H1 (cell line): ENCODE results near the gene ADAM22. TPM values are rescaled to one million over a fixed set of nuclear protein-coding genes. Genes with fewer than 3 reads are reported as not detected.
A peak's percentile ranks its signal among the peaks of the same experiment; 100 is the strongest.

Experiments
- CBX5 ChIP-seq: fragments of 300-800, 300-1000 bp; sonication (generic); IDR thresholded peaks from 2 replicates; pipeline ENCODE4 v1.7.1; 2016; ENCODE audit warnings: antibody characterized with exemption, low read length, low read depth
- CTCF ChIP-seq, 3 experiments: IDR thresholded peaks; 1 replicate in 2 of 3; 2 replicates in 1 of 3; pipeline versions ENCODE4 v1.5.1 to v1.6.1; 2011; ENCODE audit warnings: low read length in 3 of 3, mild to moderate bottlenecking in 3 of 3, inconsistent platforms in 2 of 3, low read depth in 1 of 3, moderate library complexity in 1 of 3; ENCODE audit not compliant: insufficient read depth in 1 of 3; ENCODE audit errors: control extremely low read depth in 1 of 3
- PHF8 ChIP-seq: fragments of 200-600 bp; sonication (generic); conservative IDR thresholded peaks from 2 replicates; pipeline ENCODE4 v1.7.1; 2012; ENCODE audit warnings: low read depth, mild to moderate bottlenecking, inconsistent platforms, low read length, moderate library complexity
- RBBP5 ChIP-seq: IDR thresholded peaks from 2 replicates; pipeline ENCODE4 v1.7.1; 2012; ENCODE audit warnings: low read depth, mild to moderate bottlenecking, inconsistent platforms, low read length, moderate library complexity, borderline replicate concordance
- SIX5 ChIP-seq: IDR thresholded peaks from 2 replicates; pipeline ENCODE4 v1.6.1; 2011; ENCODE audit warnings: mild to moderate bottlenecking, low read depth, low read length
- YY1 ChIP-seq: IDR thresholded peaks from 2 replicates; pipeline ENCODE4 v1.6.1; 2011; ENCODE audit warnings: low read depth, mild to moderate bottlenecking, low read length
- ZNF274 ChIP-seq: IDR thresholded peaks from 2 replicates; pipeline ENCODE4 v1.7.0; 2012; ENCODE audit warnings: low read length, borderline replicate concordance; ENCODE audit errors: extremely low read depth
- polyA plus RNA-seq, 7 experiments: library from polyadenylated mRNA; depleted of rRNA in 3 of 7; stranded (reverse) in 5 of 7; unstranded in 2 of 7; fragments of >200 nt in 5 of 7; fragments of 200-250 nt in 2 of 7; gene quantifications; 1 replicate in 5 of 7; 2 replicates in 1 of 7; 4 replicates in 1 of 7; pipeline versions ENCODE4 v1.2.1 to v1.2.3, GENCODE V29; 2011 to 2013; ENCODE audit warnings: missing spikeins in 2 of 7, mixed read lengths in 2 of 7
- total RNA-seq: library from RNA; stranded (reverse); fragmentation: NEBNext Ultra II Directional; extraction: Animal tissue kit (Norgen Biotek cat#: 25700); gene quantifications from 2 replicates; pipeline ENCODE4 v1.2.1, GENCODE V29; 2021

Gene ADAM22
- total and polyA plus RNA-seq, 2 of the 8 experiments (the other 6 are each of a cell fraction or from before 2014, with no cell fraction given) = 4.6 to 21.4 TPM

- TF ChIP-seq ZNF274 (no peak), YY1 (no peak), CBX5 (no peak), CTCF (IDR thresholded peaks at IDR 0.05; ENCODE audit: control extremely low read depth in 1 of 3, insufficient read depth in 1 of 3, low read depth in 1 of 3, low read length in 3 of 3) (peak in 1 of 3 experiments; percentile 4; a peak in 1 of 4 replicates), PHF8 (peak; percentile 84), SIX5 (peak; percentile 62), RBBP5 (peak; percentile 92; the same call in 1 of the 2 replicates)
Observed at GRCh38 chr7:87933953-87934698, at the start of gene ADAM22 (continued).
